HPDE6-E6E7 (cell line): ENCODE data around the gene PSMA7.

Experiments used
- DNase-seq: peaks from one replicate; pipeline ENCODE4 v3.0.0; 2011; ENCODE audit warnings: missing footprints; ENCODE audit errors: extremely low spot score

Gene PSMA7

GRCh38 chr20:62088258-62089127 lies 54.7 kb downstream of the PSMA7 start:
- DNase-seq, result peak; percentile 98

DNA sequence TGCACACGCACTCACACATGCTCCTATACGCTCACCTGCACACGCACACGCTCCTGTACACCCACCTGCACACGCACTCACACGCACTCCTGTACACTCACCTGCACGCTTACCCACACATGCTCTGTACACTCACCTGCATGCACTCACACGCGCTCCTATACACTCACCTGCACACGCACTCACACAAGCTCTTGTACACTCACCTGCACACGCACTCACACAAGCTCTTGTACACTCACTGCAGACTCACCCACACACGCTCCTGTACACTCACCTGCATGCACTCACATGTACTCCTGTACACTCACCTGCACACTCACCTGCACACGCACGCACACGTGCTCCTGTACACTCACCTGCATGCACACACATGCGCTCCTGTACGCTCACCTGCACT lies 55.6 kb downstream of the PSMA7 start:
- no peak for DNase-seq

DNA sequence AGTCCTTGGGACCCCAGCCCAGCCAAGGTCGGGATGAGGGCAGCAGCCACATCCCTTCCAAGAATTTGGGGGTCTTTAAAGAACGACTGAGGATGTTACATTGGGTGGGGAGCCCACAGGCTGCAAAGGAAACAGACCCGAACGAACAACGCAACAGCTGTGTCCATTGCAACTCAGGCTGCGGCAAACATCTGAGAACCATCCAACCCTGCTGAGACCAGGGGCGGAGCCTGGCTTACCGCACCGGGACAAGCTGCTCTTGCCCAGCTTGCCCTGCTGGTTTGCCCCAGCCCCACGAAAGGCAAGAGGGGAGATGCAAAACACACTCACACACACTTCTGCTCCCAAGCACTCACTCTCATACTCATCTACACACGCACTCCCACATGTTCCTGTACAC lies 56.0 kb downstream of the PSMA7 start:
- no peak for DNase-seq
